OCI-LY3 (cell line): ENCODE data around the gene CLMN.

Source experiments
- EZH2phosphoT487 ChIP-seq: fragments of 200-600 bp; shearing (Covaris generic); IDR thresholded peaks from 2 replicates; pipeline ENCODE4 v1.6.1; 2018; ENCODE audit warnings: antibody characterized with exemption, mixed run types, low read depth
- TF ChIP-seq, protein P1 (sequence below): fragments of 200-600, 300-600 bp; sonication (generic); IDR thresholded peaks from 2 replicates; pipeline ENCODE4 v1.5.1; 2014; ENCODE audit warnings: antibody characterized with exemption, low read length, low read depth

DNA sequence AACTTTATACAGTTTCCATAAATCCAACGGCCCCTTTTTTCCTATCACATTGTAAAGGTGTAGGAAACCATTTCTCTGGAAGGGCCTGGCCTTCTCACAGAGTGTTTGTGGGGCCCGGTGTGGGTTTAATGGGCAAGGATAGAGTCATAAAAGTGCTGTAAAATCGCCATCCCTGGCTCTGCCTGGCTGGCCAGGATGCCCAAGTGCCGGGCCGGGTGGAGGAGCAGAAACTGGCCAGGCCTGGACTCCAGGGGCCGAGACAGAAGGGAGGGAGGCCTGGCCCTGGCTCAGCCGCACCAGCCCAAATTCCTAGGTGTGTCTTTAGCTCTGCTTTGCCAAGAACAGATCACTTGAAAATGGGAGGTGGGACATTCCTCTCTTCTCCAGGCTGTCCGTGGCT, 85.3 kb downstream of the CLMN start:
- TF ChIP-seq, protein P1, sequence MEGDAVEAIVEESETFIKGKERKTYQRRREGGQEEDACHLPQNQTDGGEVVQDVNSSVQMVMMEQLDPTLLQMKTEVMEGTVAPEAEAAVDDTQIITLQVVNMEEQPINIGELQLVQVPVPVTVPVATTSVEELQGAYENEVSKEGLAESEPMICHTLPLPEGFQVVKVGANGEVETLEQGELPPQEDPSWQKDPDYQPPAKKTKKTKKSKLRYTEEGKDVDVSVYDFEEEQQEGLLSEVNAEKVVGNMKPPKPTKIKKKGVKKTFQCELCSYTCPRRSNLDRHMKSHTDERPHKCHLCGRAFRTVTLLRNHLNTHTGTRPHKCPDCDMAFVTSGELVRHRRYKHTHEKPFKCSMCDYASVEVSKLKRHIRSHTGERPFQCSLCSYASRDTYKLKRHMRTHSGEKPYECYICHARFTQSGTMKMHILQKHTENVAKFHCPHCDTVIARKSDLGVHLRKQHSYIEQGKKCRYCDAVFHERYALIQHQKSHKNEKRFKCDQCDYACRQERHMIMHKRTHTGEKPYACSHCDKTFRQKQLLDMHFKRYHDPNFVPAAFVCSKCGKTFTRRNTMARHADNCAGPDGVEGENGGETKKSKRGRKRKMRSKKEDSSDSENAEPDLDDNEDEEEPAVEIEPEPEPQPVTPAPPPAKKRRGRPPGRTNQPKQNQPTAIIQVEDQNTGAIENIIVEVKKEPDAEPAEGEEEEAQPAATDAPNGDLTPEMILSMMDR: no peak
- no peak for TF ChIP-seq EZH2phosphoT487
